Measurements from ENCODE around the gene MYLK2. TPM values are rescaled to one million over a fixed set of nuclear protein-coding genes. Genes with fewer than 3 reads are reported as not detected.
A peak's percentile ranks its signal among the peaks of the same experiment; 100 is the strongest.

Gene MYLK2
- total RNA-seq, 4 donors from 2014 or later: 0.57 TPM; not detected in 3

DNA sequence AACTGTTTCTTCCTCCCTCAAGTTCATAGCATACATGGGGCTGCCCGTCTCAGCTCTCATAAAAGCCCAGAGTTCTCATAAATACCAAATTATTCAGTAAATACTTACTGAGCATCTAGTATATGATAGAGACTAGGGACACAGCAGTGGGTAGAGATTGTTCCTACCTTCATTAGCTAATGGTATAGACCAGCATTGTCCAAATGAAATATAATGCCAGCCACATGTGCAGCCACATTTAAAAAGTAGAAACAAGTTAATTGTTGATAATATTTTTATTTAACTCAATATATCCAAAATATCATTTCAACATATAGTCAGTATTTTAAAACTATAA lies 52.4 kb downstream of the MYLK2 start:
- H3K27ac ChIP-seq: no peak overlapping the region
- no peak overlapping the region for H3K4me3 ChIP-seq
- DNase-seq: no peak
- H3K4me1 ChIP-seq: peaks cover 0 to 15% (median 6%) of the 10 kb centered on the region in 4 donors
- H3K36me3 ChIP-seq: no peaks in the 10 kb centered on the region
- no peaks in the 10 kb centered on the region for H3K9me3 ChIP-seq
- TF ChIP-seq, protein P1, sequence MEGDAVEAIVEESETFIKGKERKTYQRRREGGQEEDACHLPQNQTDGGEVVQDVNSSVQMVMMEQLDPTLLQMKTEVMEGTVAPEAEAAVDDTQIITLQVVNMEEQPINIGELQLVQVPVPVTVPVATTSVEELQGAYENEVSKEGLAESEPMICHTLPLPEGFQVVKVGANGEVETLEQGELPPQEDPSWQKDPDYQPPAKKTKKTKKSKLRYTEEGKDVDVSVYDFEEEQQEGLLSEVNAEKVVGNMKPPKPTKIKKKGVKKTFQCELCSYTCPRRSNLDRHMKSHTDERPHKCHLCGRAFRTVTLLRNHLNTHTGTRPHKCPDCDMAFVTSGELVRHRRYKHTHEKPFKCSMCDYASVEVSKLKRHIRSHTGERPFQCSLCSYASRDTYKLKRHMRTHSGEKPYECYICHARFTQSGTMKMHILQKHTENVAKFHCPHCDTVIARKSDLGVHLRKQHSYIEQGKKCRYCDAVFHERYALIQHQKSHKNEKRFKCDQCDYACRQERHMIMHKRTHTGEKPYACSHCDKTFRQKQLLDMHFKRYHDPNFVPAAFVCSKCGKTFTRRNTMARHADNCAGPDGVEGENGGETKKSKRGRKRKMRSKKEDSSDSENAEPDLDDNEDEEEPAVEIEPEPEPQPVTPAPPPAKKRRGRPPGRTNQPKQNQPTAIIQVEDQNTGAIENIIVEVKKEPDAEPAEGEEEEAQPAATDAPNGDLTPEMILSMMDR (IDR thresholded peaks at IDR 0.05): no peak
- peaks cover 0 to 7% of the 10 kb centered on the region in 2 donors for H3K27me3 ChIP-seq

DNA sequence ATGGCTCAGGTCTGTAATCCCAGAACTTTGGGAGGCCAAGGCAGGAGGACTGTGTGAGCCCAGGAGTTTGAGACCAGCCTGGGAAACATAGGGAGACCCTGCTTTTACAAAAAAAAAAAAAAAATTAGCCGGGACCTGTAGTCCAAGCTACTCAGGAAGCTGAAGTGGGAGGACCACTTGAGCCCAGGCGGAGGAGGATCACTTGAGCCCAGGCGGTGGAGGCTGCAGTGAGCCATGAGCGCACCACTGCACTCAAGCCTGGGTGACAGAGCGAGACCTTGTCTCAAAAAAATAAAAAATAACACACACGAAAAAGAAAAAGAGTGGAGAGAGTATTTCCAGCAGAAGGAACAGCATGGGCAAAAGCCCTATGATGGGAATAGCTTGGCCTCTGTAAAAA lies 53.2 kb downstream of the MYLK2 start:
- no peak for TF ChIP-seq POLR2A (IDR thresholded peaks at IDR 0.05)
- TF ChIP-seq, protein P1 (IDR thresholded peaks at IDR 0.05): no peak
- H3K4me1 ChIP-seq: peaks cover 0 to 15% (median 6%) of the 10 kb centered on the region in 4 donors
- no peak overlapping the region for H3K27ac ChIP-seq
- no peaks in the 10 kb centered on the region for H3K36me3 ChIP-seq
- H3K27me3 ChIP-seq: peaks cover 0 to 7% of the 10 kb centered on the region in 2 donors
- peak in 1 of 3 donors; percentile 38 for DNase-seq
- H3K9me3 ChIP-seq: no peaks in the 10 kb centered on the region
- H3K4me3 ChIP-seq: no peak overlapping the region

DNA sequence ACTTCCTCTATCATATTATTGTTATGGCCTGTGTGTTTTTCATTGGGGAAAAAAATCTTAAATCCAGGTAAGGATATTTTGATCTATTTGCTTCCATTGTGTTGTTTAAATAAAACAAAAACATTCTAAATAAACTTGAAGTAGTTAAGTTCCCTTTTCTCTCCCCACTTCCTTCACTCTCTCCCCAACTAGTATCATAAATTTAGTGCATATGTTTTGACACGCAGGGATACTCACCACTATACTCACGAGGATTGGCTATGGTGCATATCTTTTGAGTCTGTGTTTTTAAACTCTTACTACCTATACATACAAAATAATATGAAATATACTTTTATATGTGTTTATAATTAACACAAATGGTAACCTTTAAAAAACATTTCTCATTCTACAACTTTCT lies 56.5 kb downstream of the MYLK2 start:
- Histone ChIP-seq H3K27ac (no peak overlapping the region), H3K36me3 (no peaks in the 10 kb centered on the region), H3K9me3 (no peaks in the 10 kb centered on the region), H3K27me3 (no peaks in the 10 kb centered on the region), H3K4me1 (peaks cover 0 to under 1% (median under 1%) of the 10 kb centered on the region in 4 donors), H3K4me3 (no peak overlapping the region)
- no peak for DNase-seq
- TF ChIP-seq, protein P1 (IDR thresholded peaks at IDR 0.05): no peak
- no peak for TF ChIP-seq POLR2A (IDR thresholded peaks at IDR 0.05)

DNA sequence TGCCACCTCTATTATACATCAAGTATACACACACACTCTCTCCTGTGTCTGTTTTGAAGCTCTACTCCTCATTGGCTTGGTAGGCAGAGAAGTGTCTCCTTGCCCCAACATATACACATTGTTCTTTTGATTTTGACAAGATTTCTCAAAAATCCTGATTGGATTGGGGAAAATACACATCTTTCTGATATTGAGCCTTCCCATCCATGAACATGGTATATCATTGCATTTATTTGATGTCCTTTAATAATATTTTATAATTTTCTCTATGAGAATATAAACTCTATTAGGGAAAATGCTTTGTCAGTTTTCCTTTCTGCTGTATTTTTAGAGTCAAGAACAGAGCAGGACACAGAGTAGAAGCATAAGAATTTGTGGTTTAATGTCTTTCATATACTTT lies 58.5 kb downstream of the MYLK2 start:
- Histone ChIP-seq H3K4me3 (no peak overlapping the region), H3K27me3 (no peaks in the 10 kb centered on the region), H3K4me1 (no peaks in the 10 kb centered on the region), H3K36me3 (no peaks in the 10 kb centered on the region), H3K9me3 (no peaks in the 10 kb centered on the region), H3K27ac (no peak overlapping the region)
- no peak for TF ChIP-seq POLR2A (IDR thresholded peaks at IDR 0.05)
- TF ChIP-seq, protein P1 (IDR thresholded peaks at IDR 0.05): no peak
- no peak for DNase-seq

DNA sequence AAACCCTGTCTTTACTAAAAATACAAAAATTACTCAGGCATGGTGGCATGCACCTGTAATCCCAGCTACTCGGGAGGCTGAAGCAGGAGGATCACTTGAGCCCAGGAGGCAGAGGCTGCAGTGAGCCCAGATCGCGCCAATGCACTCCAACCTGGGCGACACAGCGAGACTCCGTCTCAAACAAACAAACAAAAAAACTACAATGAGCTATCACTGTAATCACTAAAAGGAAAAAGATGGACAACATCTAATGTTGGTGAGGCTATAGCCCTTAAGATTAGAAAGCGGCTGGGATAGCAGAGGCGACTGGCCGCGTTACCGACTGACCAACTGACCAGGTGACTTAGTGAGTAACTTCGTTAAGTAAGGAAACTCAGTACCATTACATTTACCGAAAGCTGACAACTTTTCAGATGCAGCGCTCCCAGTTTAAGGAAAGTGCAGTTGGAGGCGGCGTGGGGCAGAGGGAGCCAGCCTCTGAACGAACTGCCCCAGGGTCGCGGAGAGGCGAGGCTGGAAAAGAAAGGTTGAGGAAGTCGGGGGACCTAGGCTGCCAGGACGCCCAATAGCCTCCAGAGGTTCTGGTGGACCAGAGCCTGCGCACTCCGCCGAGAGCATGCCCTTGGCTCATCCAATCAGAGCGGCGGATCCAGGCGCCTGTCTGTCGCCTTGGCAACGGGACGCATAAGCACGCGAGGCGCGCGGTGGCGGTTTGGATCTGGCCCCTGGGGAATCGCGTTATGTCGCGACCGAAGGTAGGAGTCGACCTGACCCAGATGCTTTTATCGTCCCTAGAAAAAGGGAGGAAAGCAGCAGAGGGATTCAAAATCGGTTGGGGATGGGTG lies 60.2 kb downstream of the MYLK2 start:
- Histone ChIP-seq H3K9me3 (no peaks in the 10 kb centered on the region), H3K36me3 (no peaks in the 10 kb centered on the region), H3K27me3 (no peaks in the 10 kb centered on the region), H3K4me3 (peak overlapping the region; percentile 46 to 60 (median 56)), H3K4me1 (no peaks in the 10 kb centered on the region), H3K27ac (peak overlapping the region in 3 of 4 donors; percentile 47 to 69 (median 52))
- peak; percentile 90 to 97 (median 95) for DNase-seq
- no peak for TF ChIP-seq POLR2A (IDR thresholded peaks at IDR 0.05)
- TF ChIP-seq, protein P1 (IDR thresholded peaks at IDR 0.05): peak in 1 of 6 experiments; percentile 4
